ENCODE data around the gene GRHPR.
A peak's percentile ranks its signal among the peaks of the same experiment; 100 is the strongest.
"Not testable (repeated sequence)": the region's sequence is repeated elsewhere in the genome, so short reads cannot be mapped to it uniquely, and the experiment has no call there.

Gene GRHPR

DNA sequence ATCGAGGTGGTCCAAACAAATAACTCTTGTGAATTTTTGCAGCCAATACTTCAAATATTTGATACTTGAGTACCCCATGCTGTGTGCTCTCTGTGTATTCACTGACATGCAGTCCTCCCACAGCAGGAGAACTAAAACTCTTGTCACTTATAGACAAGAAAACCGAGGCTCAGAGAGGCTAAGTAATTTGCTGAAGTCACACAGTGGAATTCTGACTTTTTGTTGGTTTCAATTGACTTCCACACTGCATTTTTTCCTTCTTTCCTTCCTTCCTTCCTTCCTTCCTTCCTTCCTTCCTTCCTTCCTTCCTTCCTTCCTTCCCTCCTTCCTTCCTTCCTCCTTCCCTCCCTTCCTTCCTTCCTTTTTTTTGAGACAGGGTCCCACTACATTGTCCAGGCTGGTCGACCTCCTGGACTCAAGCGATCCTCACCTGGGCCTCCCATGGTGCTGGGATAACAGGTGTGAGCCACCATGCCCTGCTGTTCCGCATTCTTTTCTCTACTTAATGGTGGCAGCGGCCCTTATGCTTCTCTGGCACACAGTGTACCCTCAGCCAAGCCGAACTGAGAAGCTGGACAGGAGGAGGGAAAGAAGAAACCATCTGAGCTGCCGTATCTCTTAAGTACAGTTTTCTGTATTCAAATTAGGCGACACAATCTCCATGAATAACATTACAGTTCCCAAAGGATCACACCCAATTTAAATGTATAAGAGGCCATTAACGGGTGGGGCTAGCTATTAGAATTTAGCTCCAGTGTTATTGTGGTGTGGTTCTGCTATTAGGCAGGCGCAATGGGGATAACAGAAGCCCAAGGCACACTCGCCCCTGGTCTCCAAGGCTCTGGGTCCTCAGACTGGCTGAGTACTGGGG lies 38.4 kb upstream of the GRHPR start:
- in situ Hi-C loops (cut with HindIII; ENCODE audit: low pct_unique_long_range_greater_than_20kb, low sequenced_read_pairs), result no loop called here
- no peak for DNase-seq (ENCODE audit: low read depth in 1 of 2, low spot score in 1 of 2)
- TF ChIP-seq JUND (IDR thresholded peaks at IDR 0.05; ENCODE audit: low read depth), result no peak

DNA sequence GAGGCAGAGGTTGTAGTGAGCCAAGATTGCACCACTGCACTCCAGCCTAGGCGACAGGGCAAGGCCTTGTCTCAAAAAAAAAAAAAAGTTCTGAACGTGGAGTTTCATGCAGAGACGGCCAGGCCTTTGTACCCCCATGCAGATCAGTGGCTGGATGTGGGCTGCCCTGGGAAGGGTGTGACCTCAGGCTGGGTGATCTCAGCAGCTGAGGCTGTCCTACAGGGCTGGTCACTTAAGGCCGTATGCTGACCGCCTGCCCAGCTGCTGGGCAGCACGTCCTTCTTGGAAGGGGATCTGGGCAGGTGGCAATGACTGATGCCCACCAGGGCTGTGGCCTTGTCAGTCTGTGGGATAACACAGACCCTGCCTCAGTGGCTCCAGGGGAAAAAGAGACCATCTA lies 37.2 kb upstream of the GRHPR start:
- TF ChIP-seq JUND (IDR thresholded peaks at IDR 0.05; ENCODE audit: low read depth), result no peak
- in situ Hi-C loops (cut with HindIII; ENCODE audit: low pct_unique_long_range_greater_than_20kb, low sequenced_read_pairs), result no loop called here
- DNase-seq (ENCODE audit: low read depth in 1 of 2, low spot score in 1 of 2), result no peak

DNA sequence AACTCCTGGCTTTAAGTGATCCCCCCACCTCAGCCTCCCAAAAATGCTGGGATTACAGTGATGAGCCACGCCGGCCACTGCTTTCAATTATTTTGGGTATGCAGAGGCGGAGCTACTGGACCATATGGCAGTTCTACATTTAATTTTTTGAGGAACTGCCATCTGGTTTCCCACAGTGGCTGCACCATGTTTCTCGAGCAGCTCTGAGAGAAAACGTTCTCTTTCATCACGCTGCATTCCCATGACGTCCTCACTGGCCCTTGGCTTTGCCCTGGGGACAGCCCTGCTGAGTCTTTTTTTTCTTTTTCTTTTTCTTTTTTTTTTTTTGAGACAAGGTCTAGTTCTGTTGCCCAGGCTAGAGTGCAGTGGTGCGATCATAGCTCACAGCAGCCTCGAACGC lies 35.5 kb upstream of the GRHPR start:
- TF ChIP-seq JUND (IDR thresholded peaks at IDR 0.05; ENCODE audit: low read depth), result no peak
- DNase-seq (ENCODE audit: low read depth in 1 of 2, low spot score in 1 of 2), result no peak
- in situ Hi-C loops (cut with HindIII; ENCODE audit: low pct_unique_long_range_greater_than_20kb, low sequenced_read_pairs), result no loop called here

DNA sequence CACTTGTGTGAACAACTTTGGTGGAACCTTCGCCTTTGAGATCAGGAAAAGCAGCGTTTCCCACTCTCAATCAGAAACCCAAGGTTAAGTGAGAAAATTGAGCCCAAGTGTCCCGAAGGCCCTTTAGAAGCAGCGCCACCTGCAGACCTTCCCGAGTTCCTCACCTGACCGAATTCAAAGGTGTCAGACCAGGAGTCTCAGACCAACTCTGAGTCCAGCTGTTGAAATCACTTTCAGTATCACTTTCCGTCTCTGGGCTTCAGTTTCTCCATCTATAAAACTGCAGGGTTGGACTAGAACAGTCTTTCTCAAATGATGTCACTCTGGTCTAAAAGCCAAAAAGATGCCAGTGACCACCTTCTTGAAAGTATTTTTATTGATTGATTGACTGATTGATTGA lies 31.7 kb upstream of the GRHPR start:
- TF ChIP-seq JUND (IDR thresholded peaks at IDR 0.05; ENCODE audit: low read depth), result no peak
- DNase-seq (ENCODE audit: low read depth in 1 of 2, low spot score in 1 of 2), result peak in 1 of 2 experiments; percentile 60
- in situ Hi-C loops (cut with HindIII; ENCODE audit: low pct_unique_long_range_greater_than_20kb, low sequenced_read_pairs), result no loop called here

DNA sequence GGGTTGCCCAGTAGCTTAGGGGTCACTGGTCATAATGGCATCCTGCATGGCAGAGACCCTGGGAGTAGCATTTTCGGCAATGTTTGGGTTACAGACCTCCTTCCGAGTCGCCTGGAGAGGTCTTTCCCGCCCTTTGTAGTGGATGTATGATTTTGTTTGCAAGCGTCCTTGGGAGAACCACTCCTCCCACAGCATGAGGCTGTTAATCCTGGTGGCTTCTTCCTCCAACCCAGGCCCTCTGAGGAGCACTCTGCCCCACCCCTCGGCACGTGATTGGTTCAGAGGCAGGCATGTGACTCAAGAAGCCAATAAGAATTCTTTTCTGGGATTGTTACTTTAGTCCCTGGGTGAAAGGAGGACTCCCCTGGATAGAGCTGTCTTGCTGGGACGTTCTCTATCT lies 30.2 kb upstream of the GRHPR start:
- in situ Hi-C loops (cut with HindIII; ENCODE audit: low pct_unique_long_range_greater_than_20kb, low sequenced_read_pairs), result no loop called here
- TF ChIP-seq JUND (IDR thresholded peaks at IDR 0.05; ENCODE audit: low read depth), result no peak
- DNase-seq (ENCODE audit: low read depth in 1 of 2, low spot score in 1 of 2), result no peak

DNA sequence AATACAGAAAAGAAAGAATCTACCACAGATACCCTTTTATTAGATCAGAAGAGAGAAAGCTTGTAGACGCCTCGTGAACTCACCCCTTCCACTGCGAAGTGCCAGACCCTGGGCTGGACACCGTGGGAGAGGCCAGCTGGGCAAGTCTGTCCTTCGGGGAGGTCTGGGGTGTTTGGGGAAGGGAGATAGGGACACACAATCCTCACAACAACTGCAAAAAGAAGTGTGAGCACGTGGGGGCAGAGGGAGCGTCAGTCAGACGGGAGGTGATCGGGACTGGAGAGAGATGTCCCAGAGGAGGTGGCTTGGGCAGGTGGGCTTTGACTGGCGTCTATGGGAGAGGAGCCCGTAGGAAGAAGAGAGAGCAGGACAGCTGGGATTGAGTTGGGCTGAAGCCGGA lies 27.3 kb upstream of the GRHPR start:
- DNase-seq (ENCODE audit: low read depth in 1 of 2, low spot score in 1 of 2), result no peak
- in situ Hi-C loops (cut with HindIII; ENCODE audit: low pct_unique_long_range_greater_than_20kb, low sequenced_read_pairs), result no loop called here
- no peak for TF ChIP-seq JUND (IDR thresholded peaks at IDR 0.05; ENCODE audit: low read depth)

DNA sequence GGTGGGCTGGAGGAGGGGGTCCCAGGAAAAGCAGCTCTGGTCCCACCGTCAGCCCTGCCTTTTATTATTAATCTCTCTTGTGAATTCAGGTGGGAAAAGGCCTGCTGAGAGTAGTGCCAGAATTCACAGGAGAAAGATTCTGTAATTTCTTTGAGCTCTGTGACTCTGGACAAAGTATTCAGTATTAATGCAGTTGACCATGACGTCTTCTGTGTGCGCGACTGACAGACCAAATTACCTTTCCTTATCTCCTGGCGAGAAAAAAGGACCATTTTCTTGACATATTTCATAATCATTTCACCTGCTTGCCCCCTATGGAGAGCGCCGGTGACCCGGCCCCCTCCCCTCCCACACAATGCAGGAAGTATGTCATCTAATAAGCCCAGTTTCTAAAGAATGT lies 26.8 kb upstream of the GRHPR start:
- no peak for TF ChIP-seq JUND (IDR thresholded peaks at IDR 0.05; ENCODE audit: low read depth)
- DNase-seq (ENCODE audit: low read depth in 1 of 2, low spot score in 1 of 2), result no peak
- in situ Hi-C loops (cut with HindIII; ENCODE audit: low pct_unique_long_range_greater_than_20kb, low sequenced_read_pairs), result no loop called here

DNA sequence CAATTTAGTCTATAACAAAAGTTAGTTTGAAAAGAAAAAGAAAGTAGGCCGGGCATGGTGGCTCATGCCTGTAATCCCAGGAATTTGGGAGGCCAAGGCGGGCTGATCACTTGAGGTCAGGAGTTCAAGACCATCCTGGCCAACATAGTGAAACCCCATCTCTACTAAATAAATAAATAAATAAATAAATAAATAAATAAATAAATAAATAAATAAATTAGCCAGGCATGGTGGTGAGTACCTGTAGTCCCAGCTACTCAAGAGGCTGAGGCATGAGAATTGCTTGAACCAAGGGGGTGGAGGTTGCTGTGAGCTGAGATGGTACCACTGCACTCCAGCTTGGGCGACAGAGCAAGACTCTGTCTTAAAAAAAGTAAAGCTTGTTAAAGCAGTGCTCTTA lies 24.5 kb upstream of the GRHPR start:
- in situ Hi-C loops (cut with HindIII; ENCODE audit: low pct_unique_long_range_greater_than_20kb, low sequenced_read_pairs); DNase-seq (ENCODE audit: low read depth in 1 of 2, low spot score in 1 of 2): not testable (repeated sequence)

DNA sequence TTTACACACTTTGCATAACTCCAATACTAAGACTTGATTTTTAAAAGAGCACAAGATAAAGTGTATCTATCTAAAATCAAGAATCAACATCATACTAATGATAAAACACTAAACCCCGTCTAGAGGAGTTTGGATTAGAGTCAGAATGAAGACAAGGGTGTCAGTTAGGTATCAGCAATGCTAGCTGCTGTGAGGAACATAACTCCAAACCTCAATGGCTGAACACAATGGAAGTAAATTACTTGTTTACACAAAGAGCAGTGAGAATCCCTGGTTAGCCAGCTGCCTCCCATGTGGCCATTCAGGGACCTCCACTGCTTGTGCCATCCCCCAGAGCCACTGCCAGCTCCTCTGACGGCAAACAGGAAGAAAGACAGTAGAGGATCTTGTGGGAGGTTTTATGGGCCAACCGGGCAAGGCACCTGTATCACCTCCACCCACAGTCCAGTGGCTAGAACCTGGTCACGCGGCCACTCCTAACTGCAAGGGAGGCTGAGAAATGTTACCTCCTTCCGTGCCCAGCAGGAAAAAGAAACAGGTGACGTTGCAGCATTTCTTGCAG lies 24.0 kb upstream of the GRHPR start:
- TF ChIP-seq JUND (IDR thresholded peaks at IDR 0.05; ENCODE audit: low read depth), result no peak
- DNase-seq (ENCODE audit: low read depth in 1 of 2, low spot score in 1 of 2), result no peak
- in situ Hi-C loops (cut with HindIII; ENCODE audit: low pct_unique_long_range_greater_than_20kb, low sequenced_read_pairs), result no loop called here

DNA sequence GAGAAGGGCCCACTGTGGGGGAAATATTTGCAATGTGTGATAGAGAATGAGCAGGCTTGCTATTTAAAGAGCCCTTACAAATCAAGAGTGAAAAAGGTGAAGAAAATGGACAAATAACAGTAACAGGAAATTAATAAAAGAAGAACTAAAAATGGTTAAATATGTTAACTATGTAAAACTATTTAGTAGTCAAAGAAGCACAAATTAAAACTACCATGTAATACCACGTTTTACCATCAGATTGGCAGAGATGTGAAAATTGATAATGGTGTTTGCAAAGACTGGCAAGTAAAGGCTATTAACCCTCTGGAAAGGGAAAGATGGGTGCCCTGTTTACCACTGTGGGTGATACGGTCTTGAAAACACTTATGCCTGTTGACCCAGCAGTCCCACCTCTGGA lies 23.2 kb upstream of the GRHPR start:
- no peak for TF ChIP-seq JUND (IDR thresholded peaks at IDR 0.05; ENCODE audit: low read depth)
- in situ Hi-C loops (cut with HindIII; ENCODE audit: low pct_unique_long_range_greater_than_20kb, low sequenced_read_pairs), result no loop called here
- DNase-seq (ENCODE audit: low read depth in 1 of 2, low spot score in 1 of 2), result peak in 1 of 2 experiments; percentile 12

DNA sequence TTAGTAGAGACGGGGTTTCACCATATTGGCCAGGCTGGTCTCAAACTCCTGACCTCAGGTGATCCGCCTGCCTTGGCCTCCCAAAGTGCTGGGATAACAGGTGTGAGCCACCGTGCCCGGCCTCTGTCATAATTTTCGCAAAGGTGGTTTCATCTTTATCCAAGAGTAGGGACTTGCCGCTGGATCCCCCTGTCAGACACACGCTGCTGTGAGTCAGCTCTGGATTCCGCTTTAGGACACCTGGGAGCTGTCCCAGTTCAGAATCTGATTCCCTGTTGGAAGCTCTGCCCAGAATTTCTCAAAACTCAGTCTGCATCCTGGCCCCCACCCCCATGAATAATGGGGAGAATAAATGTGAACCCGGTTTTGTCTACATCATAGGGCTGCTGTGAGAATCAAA lies 17.9 kb upstream of the GRHPR start:
- TF ChIP-seq JUND (IDR thresholded peaks at IDR 0.05; ENCODE audit: low read depth), result no peak

DNA sequence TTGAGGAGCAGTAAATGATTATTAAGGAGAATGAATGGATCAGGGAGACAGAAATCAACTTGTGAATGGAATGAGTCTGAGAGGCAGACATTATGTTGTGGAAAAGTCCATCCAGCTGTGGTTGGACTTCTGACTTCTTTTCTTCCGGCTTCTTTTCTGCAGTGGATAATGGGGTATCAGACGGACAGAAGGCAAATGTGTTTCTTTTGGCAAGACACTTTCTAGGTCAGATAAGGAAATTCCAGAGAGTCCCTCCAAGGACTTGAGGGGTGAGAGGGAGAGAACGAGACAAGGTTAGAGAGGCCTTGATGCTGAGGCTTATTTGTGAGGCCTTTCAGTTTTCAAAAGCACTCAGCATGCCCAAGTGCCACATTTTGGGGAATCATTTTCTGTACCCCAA lies 17.1 kb upstream of the GRHPR start:
- DNase-seq (ENCODE audit: low read depth in 1 of 2, low spot score in 1 of 2), result no peak
- TF ChIP-seq JUND (IDR thresholded peaks at IDR 0.05; ENCODE audit: low read depth), result no peak
- in situ Hi-C loops (cut with HindIII; ENCODE audit: low pct_unique_long_range_greater_than_20kb, low sequenced_read_pairs), result no loop called here

More for the DNA sequence above, 17.9 kb upstream of the GRHPR start:
- in situ Hi-C loops (cut with HindIII; ENCODE audit: low pct_unique_long_range_greater_than_20kb, low sequenced_read_pairs), result no loop called here
- DNase-seq (ENCODE audit: low read depth in 1 of 2, low spot score in 1 of 2), result no peak

DNA sequence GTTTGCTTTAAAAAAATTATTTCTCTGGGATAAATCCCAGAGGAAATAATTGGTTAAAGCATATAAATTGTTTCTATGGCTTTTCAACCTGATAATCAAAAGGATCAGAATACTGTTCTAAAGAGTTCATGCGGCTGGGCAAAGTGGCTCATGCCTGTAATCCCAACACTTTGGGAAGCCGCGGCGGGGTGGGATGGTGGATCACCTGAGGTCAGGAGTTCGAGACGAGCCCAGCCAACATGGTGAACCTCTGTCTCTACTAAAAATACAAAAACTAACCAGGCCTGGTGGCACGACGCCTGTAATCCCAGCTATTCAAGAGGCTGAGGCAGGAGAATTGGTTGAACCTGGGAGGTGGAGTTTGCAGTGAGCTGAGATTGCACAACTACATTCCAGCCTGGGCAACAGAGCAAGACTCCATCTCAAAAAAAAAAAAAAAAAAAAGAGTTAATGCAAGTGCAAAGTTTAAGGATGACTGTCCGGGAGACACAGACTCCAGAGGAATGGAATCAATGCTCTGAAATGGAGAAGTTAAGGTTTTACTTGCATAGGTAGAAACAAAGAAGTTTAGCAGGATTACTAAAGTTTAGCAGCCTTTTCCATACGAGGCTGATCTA lies 16.6 kb upstream of the GRHPR start:
- in situ Hi-C loops (cut with HindIII; ENCODE audit: low pct_unique_long_range_greater_than_20kb, low sequenced_read_pairs), result no loop called here
- DNase-seq (ENCODE audit: low read depth in 1 of 2, low spot score in 1 of 2), result no peak
- no peak for TF ChIP-seq JUND (IDR thresholded peaks at IDR 0.05; ENCODE audit: low read depth)
